Measurements from ENCODE around the gene TMEM217.

DNA sequence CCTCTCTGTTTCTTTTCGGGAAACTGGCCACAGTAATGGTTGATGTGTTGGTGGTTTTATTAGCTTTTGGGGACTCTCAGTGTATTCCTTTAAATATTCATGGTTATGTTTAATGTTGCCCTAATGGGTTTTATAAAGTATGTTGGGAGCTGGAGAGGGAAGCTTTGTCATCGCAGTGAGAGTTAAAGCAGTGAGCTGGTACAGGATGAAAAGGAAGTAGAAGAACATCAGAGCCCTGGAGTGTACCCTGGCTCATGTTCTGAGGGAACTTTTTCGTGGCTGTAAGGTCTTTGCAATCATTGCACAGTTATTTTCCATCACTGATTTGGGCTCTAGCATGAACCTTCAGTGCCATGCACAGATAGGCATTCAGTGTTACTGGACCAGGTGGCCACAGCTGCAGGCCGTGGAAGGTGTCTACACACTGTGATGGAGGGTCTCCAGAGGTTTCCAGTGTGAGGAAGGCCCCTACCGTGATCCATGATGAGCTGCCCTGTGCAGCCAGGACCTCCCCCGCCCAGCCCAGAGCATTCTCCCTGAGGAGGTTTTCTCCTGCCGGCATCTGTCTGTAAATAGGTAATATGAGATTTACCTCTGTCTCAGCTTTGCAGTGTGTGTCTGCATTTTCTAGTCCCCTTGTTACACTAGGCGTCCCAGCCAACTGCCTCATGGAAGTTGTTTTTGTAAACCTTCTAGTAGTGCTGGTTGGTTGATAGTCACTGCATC is 22.4 kb upstream of the TMEM217 start:
- TF ChIP-seq CTCF (IDR thresholded peaks at IDR 0.05), result no peak
- TF ChIP-seq POLR2A (IDR thresholded peaks at IDR 0.05), result no peak

Measured in testis (tissue), 2 donors.